Skin epidermis (tissue), 12 donors: Measurements from ENCODE around the gene SHF.
A peak's percentile ranks its signal among the peaks of the same experiment; 100 is the strongest.
"Not testable (repeated sequence)": the region's sequence is repeated elsewhere in the genome, so short reads cannot be mapped to it uniquely, and the experiment has no call there.

Experiments
- H3K27ac ChIP-seq, 21 experiments: fragments of 200-600 bp; sonication (generic) in 11 of 21; one replicate each; pipeline ENCODE4 v1.5.0; 2020; ENCODE audit warnings: mild to moderate bottlenecking in 3 of 21, inconsistent platforms in 2 of 21, moderate library complexity in 2 of 21
- H3K4me3 ChIP-seq, 7 experiments: fragments of 200-600 bp; sonication (generic) in 2 of 7; one replicate each; pipeline ENCODE4 v1.5.0; 2020; ENCODE audit warnings: inconsistent platforms in 2 of 7, mild to moderate bottlenecking in 2 of 7, moderate library complexity in 1 of 7

Gene SHF

DNA sequence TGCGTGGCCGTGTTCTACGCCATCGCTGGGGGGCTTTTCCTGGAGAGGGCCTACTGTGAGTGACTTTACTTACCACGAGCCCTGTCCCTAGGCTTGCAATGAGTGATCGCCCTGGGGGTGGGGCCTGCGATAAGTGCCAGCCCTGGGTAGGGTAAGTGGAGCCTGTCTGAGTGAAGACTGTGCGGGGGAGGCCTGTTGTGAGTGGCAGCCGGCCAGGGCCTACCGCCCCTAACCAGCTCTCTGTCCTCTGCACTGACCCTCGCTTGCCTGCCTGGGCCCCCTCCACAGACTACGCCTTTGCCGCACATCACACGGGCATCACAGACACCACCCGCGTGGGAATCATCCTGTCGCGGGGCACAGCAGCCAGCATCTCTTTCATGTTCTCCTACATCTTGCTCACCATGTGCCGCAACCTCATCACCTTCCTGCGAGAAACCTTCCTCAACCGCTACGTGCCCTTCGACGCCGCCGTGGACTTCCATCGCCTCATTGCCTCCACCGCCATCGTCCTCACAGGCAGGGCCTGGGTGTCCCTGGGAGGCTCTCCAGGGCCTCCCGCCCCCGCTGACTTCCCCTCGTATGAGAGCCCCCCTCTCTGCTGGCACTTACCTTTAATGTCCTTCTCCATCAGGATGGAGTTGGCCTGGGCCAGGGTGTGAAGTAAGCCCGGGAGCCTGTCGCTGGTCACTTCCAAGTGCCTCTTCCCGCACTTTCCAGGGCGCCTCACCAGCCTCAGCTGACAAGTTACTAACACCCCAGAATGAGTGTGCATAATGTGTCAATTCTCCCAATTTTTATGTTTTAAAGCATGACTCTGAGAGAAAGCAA lies 35.6 kb downstream of the SHF start:
- no peak overlapping the region for H3K4me3 ChIP-seq
- H3K27ac ChIP-seq, result no peak overlapping the region

DNA sequence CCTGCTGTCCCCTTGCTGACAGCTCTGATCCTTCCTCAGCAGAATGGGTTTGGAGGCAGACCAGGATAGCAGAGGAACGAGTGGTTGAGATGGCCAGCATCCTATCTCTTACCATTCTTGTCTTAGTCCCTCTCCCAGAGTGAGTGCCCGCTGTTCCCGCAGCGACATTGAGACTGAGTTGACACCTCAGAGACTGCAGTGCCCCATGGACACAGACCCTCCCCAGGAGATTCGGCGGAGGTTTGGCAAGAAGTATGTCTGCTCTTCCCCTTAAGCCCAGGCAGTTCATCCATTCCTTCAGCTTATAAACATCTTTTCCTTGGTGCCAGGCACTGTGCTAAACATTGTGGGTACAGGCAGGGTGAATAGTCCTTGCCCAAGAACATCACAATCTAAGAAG lies 36.8 kb downstream of the SHF start:
- H3K4me3 ChIP-seq, result no peak overlapping the region
- no peak overlapping the region for H3K27ac ChIP-seq

DNA sequence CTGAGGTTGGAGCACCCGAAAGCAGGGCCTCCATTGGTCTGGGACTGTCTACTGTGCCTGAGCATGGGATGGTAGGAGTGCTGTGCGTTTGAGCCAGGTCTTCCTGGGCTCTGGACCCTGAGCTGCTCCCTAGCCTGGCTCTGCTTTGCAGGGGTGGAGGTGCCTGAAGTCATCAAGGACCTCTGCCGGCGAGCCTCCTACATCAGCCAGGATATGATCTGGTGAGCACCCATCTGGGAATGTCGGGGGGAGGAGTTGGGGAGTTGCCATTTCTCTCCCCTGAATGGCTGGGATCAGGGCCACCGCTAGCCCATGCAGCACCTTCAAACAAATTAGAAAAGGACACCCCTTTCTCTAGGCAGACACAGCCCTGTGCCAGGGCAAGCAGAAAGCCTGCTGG lies 37.3 kb downstream of the SHF start:
- H3K4me3 ChIP-seq, result no peak overlapping the region
- no peak overlapping the region for H3K27ac ChIP-seq

DNA sequence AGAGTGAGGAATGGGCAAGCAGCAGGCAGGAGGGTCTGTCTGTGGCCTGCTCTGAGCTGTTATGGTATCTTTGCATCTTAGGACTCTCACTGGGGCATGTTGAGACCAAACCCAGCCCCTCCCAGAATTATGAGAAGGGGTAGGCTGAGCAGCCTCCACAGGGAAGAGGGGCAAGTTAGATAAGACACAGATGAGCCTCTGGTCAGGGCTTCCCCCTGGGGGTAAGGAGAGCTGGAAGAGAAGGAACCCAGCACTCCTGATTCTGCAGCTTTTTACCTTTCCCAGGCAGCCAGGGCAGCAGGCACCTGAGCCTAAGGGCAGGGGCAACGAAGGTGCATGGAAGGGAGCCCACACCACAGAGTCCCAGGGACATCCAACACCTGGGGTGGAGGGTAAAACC lies 38.7 kb downstream of the SHF start:
- H3K27ac ChIP-seq, result peak overlapping the region in 7 of 21 experiments; percentile 4 to 64 (median 46)
- H3K4me3 ChIP-seq, result no peak overlapping the region

DNA sequence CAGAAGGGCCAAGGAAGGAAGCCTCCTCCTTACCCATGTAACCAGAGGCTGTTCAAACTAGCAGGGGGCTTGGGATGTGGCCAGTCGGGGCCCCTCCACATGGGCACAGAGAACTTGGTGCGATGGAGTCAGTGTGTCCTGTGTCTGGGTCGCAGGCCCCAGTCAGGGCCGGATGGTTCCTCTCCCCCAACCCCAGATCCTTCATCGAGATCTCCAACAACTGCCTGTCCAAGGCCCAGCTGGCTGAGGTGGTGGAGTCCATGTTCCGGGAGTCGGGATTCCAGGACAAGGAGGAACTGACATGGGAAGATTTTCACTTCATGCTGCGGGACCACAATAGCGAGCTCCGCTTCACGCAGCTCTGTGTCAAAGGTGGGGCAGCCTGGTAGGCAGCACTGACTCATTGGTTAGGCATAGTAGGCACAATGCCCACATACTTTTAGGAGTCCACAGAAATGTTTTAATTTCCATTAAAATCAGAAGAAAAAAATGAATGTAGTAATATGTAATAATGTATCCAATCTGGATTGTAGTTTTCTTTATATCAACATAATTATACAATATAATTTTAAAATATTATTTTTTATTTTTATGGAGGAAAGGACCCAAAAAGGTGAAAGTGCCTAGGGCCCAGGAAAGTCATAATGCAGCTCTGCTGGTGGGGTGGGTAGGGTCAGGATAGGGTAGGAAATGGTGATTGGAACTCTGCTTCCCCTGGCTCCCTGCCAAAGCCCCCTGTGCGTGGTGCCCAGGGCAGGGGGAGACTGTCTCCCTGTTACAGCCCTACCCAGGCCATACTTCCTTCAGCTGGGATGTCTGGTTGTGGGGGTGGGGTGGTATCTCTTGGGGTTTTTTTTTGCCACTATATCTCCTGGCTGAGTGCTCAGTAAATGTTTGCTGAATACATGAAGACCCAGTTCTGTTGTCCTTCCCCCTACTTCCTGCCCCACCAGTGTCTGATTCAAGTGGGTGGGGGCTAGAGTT lies 39.4 kb downstream of the SHF start:
- peak overlapping the region in 9 of 21 experiments; percentile 4 to 64 (median 46) for H3K27ac ChIP-seq
- H3K4me3 ChIP-seq, result no peak overlapping the region

DNA sequence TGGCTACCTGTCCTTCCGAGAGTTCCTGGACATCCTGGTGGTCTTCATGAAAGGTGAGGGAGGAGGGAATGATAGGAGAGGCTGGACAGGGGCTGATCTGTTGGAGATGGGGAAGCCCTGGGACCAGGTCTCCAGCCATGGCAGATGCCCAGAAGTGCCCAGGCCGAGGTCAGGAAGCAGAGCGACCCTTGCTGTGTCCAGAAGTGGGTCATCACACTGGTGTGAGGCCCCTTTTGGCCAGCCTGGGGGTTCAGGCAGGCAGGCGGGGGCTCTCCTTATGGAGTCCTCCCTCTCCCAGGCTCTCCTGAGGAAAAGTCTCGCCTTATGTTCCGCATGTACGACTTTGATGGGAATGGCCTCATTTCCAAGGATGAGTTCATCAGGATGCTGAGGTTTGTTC lies 40.2 kb downstream of the SHF start:
- H3K27ac ChIP-seq, result peak overlapping the region in 6 of 21 experiments; percentile 0 to 64 (median 32)
- no peak overlapping the region for H3K4me3 ChIP-seq

DNA sequence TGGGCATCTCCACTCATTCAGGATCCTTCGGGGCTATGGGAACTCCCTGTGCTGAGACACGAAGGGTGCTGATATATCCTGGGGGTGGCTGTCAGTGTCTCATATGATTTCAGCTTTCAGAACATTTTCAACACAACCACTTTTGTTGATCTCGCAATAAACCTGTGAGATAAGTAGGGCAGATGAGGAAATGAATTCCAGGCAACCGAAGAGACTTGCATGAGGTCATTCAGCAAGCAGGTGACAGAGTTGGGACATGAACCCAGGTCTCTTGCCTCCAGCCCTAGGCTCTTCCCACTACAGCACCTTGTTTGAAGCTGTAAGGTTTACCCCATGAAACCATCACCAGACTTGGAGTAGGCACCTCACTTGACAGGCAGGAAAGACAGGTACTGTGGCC lies 41.4 kb downstream of the SHF start:
- peak overlapping the region in 14 of 21 experiments; percentile 7 to 73 (median 52) for H3K27ac ChIP-seq
- H3K4me3 ChIP-seq, result no peak overlapping the region

DNA sequence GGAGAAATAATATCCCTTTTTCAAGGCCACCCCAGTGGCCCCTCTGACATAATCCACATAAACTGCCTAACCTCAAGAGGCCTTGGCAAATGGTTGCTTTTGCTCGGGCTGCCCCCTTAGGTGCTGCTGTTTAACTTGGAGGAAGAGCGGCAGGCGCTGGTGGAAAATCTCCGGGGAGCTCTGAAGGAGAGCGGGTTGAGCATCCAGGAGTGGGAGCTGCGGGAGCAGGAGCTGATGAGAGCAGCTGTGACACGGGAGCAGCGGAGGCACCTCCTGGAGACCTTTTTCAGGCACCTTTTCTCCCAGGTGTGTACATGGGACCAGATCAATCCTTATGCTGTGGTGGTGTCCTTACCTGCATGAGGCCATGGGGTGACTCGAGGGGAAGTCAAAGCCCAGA lies 43.0 kb downstream of the SHF start:
- H3K27ac ChIP-seq, result peak overlapping the region in 4 of 21 experiments; percentile 16 to 73 (median 38)
- no peak overlapping the region for H3K4me3 ChIP-seq

DNA sequence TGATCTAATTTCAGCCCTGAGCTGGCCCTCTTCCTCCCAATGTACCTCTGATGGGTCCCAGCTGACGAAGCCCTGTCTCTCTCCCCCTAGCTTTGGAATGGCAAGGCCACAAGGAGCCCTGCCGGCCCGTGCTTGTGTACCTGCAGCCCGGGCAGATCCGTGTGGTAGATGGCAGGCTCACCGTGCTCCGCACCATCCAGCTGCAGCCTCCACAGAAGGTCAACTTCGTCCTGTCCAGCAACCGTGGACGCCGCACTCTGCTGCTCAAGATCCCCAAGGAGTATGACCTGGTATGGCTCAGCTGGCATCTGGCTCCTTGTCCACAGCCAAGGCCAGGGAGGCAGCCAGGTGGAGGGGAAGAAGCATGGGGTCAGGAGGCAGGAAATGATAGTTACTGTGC lies 43.8 kb downstream of the SHF start:
- Histone ChIP-seq H3K27ac (peak overlapping the region in 2 of 21 experiments; percentile 10 to 39), H3K4me3 (no peak overlapping the region)

DNA sequence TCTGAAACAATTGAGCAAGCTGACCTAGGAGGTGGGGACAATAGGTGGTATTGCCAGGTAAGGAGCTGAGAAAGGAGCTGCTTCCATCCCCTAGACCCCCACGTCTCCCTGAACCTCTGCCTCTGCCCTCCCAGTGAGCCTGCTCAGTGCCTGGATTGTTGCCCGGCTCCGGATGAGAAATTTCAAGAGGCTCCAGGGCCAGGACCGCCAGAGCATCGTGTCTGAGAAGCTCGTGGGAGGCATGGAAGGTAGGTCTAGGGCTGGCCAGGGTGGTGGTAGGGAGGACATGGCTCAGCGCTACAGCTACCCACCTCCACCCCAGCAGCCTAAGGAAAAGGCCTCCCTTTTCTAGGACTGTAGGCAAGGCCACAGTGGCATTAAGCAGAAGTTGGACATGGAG lies 44.7 kb downstream of the SHF start:
- H3K27ac ChIP-seq, result no peak overlapping the region
- H3K4me3 ChIP-seq, result no peak overlapping the region

DNA sequence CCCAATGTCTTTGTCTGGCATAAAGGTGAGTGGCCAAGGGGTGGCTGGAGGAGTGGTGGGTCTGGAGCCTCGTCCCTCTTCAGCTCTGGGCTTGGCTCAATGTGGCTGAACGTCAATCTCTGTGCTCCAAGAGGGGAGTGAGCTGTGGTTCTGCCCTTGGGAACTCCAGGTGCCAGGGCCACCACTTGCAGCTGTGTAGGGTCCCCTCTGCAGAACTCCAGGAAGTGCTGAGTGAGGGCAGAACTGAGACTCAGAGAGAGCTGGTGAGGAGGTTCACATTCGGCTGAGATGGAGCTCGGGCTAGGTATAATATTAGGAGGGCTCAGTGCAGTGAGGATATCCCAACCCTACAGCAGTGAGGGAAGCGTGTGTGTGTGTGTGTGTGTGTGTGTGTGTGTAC lies 46.4 kb downstream of the SHF start:
- no peak overlapping the region for H3K27ac ChIP-seq
- H3K4me3 ChIP-seq, result no peak overlapping the region

DNA sequence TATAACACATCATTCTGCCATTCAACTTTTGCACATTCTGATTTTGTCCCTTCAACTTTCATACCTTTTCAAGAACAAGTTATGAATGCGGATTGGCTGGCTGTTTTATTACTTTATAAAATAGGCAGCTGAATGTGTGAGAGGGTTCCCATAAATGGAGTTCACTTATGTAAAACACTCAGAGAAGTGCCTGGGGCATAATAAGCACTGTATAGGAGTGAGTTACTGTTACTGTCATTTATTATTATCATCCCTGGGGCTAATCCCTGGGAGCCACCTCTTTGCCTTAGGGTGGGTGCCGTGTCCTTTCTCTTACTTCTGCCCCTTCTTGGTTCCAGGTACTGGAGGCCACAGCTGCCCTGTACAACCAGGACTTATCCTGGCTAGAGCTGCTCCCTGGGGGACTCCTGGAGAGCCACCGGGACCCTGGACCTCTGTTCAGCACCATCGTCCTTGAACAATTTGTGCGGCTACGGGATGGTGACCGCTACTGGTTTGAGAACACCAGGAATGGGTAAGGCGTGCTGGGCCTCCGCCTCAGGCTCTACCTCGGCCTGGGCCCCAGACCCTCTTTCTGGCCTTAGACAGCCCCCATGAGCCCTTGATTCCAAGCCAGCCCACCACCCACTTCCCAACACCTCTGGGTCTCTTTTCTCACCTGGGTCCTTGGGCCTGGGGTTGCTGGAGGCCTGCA lies 47.1 kb downstream of the SHF start:
- no peak overlapping the region for H3K4me3 ChIP-seq
- no peak overlapping the region for H3K27ac ChIP-seq

DNA sequence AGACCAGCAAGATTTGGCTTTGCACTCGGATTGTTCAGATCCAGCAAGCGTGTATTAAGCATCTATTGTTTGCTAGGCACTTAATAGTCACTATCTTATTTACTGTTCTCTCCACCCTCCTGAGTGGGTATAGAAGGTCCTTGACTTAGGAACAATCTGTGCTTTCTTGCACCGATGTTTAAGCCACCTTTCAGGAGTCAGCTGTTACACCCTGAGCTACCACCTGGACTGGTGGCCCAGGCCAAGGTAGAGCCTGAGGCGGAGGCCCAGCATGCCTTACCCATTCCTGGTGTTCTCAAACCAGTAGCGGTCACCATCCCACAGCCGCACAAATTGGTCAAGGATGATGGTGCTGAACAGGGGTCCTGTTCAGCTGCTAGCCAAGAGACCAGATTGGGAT lies 48.0 kb downstream of the SHF start:
- Histone ChIP-seq H3K4me3 (no peak overlapping the region), H3K27ac (no peak overlapping the region)

DNA sequence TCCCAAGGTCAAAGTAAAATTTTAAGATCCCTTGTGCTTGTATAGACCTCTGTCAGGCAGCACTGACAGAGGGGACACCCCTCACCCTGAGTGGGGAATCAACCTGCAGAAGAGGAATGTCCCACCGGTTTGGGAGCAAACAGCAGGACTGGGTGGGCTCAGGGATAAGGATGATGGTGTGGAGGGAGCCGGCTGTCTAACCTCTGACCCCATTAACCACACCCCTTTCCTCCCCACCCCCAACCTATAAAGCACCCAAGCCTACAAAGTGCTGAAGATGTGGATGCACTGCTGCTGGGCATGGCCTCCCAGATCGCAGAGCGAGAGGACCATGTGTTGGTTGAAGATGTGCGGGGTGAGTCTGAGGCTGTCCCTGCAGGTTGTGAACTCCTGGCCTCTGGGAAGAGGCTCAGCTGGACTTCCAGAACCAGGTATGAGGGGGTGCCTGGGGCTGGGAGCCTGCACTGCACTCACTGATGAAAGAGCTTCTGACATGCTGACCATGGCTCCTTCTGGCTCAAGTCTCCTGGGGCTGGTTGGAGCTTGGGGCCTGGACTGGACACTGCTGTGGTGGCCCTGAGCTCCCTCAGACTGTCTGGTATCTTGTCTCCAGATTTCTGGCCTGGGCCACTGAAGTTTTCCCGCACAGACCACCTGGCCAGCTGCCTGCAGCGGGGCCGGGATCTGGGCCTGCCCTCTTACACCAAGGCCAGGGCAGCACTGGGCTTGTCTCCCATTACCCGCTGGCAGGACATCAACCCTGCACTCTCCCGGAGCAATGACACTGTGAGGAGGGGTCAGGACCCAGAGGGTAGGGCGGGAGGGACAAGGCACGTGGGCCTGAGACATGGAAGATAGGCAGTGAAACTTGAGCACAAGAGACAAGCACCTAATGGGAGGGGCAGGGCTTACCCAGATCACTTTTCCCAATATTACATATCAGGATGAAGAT lies 48.7 kb downstream of the SHF start:
- Histone ChIP-seq H3K4me3 (no peak overlapping the region), H3K27ac (no peak overlapping the region)

DNA sequence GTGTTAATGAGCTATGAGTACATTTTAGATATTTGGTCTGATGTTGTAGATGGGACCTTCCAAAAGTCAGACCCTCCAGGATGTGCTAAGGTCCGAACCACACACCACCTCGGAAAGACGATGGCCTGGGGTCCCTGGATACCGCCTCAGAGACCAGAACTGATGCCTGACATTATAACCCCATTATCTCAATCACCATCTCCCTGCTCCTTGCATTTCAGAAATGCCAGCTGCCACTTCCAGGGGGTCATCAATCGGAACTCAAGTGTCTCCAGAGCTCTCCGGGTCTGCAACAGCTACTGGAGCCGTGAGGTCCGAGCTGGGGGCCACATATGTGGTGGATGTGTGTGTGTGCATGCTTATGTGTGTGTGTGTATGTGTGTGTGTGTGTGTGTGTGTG lies 50.1 kb downstream of the SHF start:
- Histone ChIP-seq H3K27ac (no peak overlapping the region), H3K4me3 (no peak overlapping the region)

DNA sequence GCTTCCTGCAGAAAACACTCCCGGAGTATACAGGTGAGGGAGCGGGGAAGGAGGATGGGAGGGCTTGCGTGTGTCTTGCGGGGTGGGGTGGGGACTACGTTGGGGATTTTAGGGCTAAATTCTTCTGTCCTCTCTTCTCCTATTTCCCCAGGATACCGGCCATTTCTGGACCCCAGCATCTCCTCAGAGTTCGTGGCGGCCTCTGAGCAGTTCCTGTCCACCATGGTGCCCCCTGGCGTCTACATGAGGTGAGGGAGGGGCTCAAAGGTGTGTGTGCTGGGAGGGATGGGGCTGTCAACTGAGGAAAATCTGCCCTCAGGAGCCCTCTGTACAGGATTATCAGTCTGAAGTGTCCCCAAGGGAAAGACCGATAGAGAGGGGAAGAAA lies 51.4 kb downstream of the SHF start:
- Histone ChIP-seq H3K27ac (no peak overlapping the region), H3K4me3 (no peak overlapping the region)

DNA sequence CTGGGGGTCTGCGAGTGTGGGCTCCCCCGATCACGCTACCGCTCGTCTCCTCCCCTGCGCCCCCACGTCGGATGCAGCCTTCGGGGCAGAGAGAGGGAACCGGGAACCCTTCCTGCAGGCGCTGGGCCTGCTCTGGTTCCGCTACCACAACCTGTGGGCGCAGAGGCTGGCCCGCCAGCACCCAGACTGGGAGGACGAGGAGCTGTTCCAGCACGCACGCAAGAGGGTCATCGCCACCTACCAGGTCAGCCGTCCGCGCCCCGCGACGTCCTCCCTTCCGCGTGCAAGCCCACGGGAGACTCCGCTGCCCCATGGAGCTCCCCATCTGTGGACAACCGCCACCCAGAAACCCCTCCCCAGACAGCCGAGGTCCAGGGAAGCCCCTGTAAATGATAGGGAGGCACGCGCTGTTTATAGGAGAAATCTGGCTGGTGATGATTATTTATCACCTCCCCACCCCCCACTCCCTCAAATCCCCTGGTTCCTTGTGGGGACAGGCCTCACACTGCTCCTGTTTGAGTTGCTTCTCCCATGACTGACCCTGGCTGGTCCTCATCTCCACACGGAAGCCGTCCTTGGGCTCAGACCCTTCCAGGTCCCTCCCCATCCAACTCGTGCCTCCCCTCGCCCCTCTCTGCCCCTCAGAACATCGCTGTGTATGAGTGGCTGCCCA lies 51.9 kb downstream of the SHF start:
- not testable (repeated sequence) for H3K4me3 ChIP-seq, H3K27ac ChIP-seq
